ENCODE measurements around the gene HES5.

The HES5 gene

DNA sequence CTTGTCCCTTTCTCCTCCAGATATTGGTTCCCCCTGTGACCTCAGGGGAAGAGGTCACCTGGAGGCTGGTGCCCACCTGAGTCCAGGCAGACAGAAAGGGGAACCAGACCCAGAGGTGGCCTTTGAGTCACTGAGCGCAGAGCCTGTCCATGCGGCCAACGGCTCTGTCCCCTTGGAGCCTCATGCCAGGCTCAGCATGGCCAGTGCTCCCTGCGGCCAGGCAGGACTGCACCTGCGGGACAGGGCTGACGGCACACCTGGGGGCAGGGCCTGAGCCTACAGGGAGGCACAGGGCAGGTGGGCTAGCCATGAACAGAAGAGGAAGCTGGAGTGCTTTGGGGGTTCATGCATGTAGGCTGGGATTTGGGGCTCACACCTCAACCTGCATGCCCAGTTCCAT, 28.8 kb upstream of the HES5 start:
- no peak overlapping the region for H2AFZ ChIP-seq (ENCODE audit: low read depth, low read length)
- no peak overlapping the region for H3K9ac ChIP-seq (ENCODE audit: low read length)
- no peaks in the 10 kb centered on the region for H4K20me1 ChIP-seq (ENCODE audit: insufficient read depth, low read length)
- TF ChIP-seq, protein P1, sequence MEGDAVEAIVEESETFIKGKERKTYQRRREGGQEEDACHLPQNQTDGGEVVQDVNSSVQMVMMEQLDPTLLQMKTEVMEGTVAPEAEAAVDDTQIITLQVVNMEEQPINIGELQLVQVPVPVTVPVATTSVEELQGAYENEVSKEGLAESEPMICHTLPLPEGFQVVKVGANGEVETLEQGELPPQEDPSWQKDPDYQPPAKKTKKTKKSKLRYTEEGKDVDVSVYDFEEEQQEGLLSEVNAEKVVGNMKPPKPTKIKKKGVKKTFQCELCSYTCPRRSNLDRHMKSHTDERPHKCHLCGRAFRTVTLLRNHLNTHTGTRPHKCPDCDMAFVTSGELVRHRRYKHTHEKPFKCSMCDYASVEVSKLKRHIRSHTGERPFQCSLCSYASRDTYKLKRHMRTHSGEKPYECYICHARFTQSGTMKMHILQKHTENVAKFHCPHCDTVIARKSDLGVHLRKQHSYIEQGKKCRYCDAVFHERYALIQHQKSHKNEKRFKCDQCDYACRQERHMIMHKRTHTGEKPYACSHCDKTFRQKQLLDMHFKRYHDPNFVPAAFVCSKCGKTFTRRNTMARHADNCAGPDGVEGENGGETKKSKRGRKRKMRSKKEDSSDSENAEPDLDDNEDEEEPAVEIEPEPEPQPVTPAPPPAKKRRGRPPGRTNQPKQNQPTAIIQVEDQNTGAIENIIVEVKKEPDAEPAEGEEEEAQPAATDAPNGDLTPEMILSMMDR (IDR thresholded peaks at IDR 0.05; ENCODE audit: low read depth, low read length), result no peak
- no peak for TF ChIP-seq EZH2phosphoT487 (IDR thresholded peaks at IDR 0.05; ENCODE audit: low read depth)
- no peaks in the 10 kb centered on the region for H3K27me3 ChIP-seq (ENCODE audit: low read depth, low read length)
- no peak overlapping the region for H3K27ac ChIP-seq (ENCODE audit: low read length)
- H3K9me3 ChIP-seq (ENCODE audit: insufficient read depth, low read length), result no peaks in the 10 kb centered on the region
- H3K79me2 ChIP-seq (ENCODE audit: low read length), result no peaks in the 10 kb centered on the region; the same call in 1 of the 2 replicates
- H3K4me1 ChIP-seq (ENCODE audit: low read length), result peaks cover 32% of the 10 kb centered on the region
- no peak overlapping the region for H3K4me2 ChIP-seq (ENCODE audit: low read length)
- peaks cover 14% of the 10 kb centered on the region for H3K36me3 ChIP-seq (replicated peaks; ENCODE audit: low read depth, low read length)
- no peak overlapping the region for H3K4me3 ChIP-seq (ENCODE audit: low read length)

DNA sequence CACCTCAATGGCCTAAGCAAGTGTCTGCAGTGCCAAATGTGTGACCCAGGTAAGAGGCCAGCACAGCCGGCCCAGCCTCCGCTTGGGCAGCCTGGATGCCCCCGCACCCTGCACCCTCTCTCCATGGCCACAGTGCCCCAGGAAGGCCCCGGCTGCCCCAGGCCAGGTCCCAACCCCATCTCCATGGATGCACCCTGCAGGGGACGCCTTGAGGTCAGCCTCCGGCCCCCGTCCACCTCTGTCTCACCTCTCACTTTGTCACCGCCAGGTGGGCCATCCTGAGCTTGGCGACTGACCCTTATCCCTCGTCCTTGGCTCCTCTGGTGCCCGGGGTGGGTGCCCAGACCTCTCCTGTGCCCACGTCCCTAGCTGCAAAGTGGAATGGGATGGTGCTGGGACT, 28.4 kb upstream of the HES5 start:
- no peaks in the 10 kb centered on the region for H4K20me1 ChIP-seq (ENCODE audit: insufficient read depth, low read length)
- H2AFZ ChIP-seq (ENCODE audit: low read depth, low read length), result no peak overlapping the region
- H3K9me3 ChIP-seq (ENCODE audit: insufficient read depth, low read length), result no peaks in the 10 kb centered on the region
- H3K27ac ChIP-seq (ENCODE audit: low read length), result no peak overlapping the region
- H3K79me2 ChIP-seq (ENCODE audit: low read length), result no peaks in the 10 kb centered on the region; the same call in 1 of the 2 replicates
- H3K4me1 ChIP-seq (ENCODE audit: low read length), result peaks cover 33% of the 10 kb centered on the region
- H3K9ac ChIP-seq (ENCODE audit: low read length), result no peak overlapping the region
- H3K27me3 ChIP-seq (ENCODE audit: low read depth, low read length), result no peaks in the 10 kb centered on the region
- H3K36me3 ChIP-seq (replicated peaks; ENCODE audit: low read depth, low read length), result peaks cover 14% of the 10 kb centered on the region
- 0 out of 2 replicates have a peak overlapping the region, but pooled peaks have one; percentile 99 for H3K4me2 ChIP-seq (ENCODE audit: low read length)
- H3K4me3 ChIP-seq (ENCODE audit: low read length), result no peak overlapping the region
- TF ChIP-seq EZH2phosphoT487 (IDR thresholded peaks at IDR 0.05; ENCODE audit: low read depth), result no peak
- TF ChIP-seq, protein P1 (IDR thresholded peaks at IDR 0.05; ENCODE audit: low read depth, low read length), result no peak

DNA sequence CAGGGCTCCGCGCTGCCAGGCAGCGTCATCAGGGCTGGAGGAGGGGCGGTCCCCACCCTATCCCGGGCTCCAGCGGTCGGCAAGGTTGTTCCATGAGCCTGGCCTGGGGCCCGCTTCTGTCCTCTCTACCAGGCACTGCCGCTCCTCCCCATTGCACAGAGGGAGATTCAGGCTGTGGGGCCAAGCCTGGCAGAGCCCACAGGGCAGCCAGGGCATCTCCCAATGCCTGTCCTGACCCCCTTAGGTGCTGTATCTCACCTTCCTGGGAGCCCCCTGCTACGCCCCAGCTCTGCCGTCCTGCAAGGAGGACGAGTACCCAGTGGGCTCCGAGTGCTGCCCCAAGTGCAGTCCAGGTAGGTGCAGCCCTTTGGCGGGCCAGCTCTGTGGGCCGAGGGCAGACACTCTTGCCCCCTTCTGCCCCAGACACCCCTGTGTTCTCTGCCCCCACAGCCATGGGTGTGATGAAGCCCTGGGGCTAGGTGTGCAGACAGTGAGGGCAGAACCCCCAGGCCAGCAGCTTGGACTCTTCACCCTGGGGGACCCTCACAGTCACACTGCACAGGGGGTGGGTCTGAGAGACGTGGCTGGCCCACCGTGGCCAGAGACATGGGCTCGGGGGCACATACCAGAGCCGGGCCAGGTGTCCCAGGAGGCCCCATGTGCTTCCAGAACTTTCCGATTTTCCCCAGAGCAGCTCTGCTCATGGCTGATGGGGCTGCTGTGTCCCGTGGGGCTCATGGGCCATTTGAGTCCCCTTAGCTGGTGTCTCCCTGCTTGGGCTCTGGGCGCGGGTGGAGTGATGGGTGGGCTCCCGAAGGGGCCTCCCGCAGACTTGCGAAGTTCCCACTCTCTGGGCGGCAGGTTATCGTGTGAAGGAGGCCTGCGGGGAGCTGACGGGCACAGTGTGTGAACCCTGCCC, 27.7 kb upstream of the HES5 start:
- no peaks in the 10 kb centered on the region; the same call in 1 of the 2 replicates for H3K79me2 ChIP-seq (ENCODE audit: low read length)
- H2AFZ ChIP-seq (ENCODE audit: low read depth, low read length), result no peak overlapping the region
- H4K20me1 ChIP-seq (ENCODE audit: insufficient read depth, low read length), result no peaks in the 10 kb centered on the region
- H3K9me3 ChIP-seq (ENCODE audit: insufficient read depth, low read length), result no peaks in the 10 kb centered on the region
- peaks cover 14% of the 10 kb centered on the region for H3K36me3 ChIP-seq (replicated peaks; ENCODE audit: low read depth, low read length)
- peaks cover 33% of the 10 kb centered on the region for H3K4me1 ChIP-seq (ENCODE audit: low read length)
- H3K27ac ChIP-seq (ENCODE audit: low read length), result no peak overlapping the region
- peak overlapping the region; percentile 97 for H3K4me3 ChIP-seq (ENCODE audit: low read length)
- TF ChIP-seq, protein P1 (IDR thresholded peaks at IDR 0.05; ENCODE audit: low read depth, low read length), result no peak
- TF ChIP-seq EZH2phosphoT487 (IDR thresholded peaks at IDR 0.05; ENCODE audit: low read depth), result no peak
- peak overlapping the region; percentile 99 for H3K4me2 ChIP-seq (ENCODE audit: low read length)
- H3K9ac ChIP-seq (ENCODE audit: low read length), result peak overlapping the region; percentile 99
- H3K27me3 ChIP-seq (ENCODE audit: low read depth, low read length), result no peaks in the 10 kb centered on the region

DNA sequence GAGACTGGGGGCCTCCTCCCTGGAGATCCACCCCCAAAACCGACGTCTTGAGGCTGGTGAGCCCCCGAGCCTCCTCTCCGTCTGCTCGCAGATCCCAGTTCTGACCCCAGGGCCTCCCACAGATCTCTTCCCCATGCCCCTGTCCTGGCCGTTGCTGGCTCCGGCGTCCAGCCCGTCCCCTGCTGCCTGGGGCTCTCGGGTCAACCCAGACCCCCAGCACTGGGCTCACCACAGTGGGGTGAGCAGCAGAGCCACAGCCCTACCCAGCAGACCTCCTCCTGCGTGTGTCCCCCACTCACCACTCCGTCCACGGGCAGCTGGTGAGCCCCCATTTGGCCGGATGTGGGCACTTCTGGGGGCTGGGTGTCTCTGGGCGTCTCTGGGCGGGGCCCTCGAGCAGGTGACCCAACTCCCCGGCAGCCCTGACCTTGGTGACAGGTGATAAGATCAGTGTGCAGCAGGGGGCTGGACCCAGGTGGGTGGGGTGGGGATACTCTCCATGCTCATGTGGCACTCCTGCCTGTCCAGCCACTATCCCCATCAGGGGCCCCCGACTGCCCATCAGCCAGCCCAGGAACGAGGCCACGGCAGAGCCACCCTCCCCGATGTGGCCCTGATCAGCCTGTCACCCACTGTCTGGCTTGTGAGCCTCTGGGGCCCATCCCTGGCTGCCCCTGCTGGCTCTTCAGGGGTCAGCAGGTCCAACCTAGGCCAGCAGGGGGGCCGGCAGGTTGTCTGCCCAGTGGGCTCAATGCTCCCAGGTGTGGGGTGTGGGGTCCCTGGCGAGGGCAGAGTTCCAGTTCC, 26.8 kb upstream of the HES5 start:
- Histone ChIP-seq H3K27ac (ENCODE audit: low read length) (peak overlapping the region; percentile 77), H3K27me3 (ENCODE audit: low read depth, low read length) (no peaks in the 10 kb centered on the region), H3K9ac (ENCODE audit: low read length) (peak overlapping the region; percentile 99), H3K4me2 (ENCODE audit: low read length) (peak overlapping the region; percentile 99), H3K36me3 (replicated peaks; ENCODE audit: low read depth, low read length) (peaks cover 14% of the 10 kb centered on the region), H3K79me2 (ENCODE audit: low read length) (no peaks in the 10 kb centered on the region; the same call in 1 of the 2 replicates), H3K4me1 (ENCODE audit: low read length) (peaks cover 33% of the 10 kb centered on the region), H4K20me1 (ENCODE audit: insufficient read depth, low read length) (no peaks in the 10 kb centered on the region), H3K4me3 (ENCODE audit: low read length) (peak overlapping the region; percentile 97), H3K9me3 (ENCODE audit: insufficient read depth, low read length) (no peaks in the 10 kb centered on the region), H2AFZ (ENCODE audit: low read depth, low read length) (no peak overlapping the region; the same call in 1 of the 2 replicates)
- no peak for TF ChIP-seq EZH2phosphoT487 (IDR thresholded peaks at IDR 0.05; ENCODE audit: low read depth)
- TF ChIP-seq, protein P1 (IDR thresholded peaks at IDR 0.05; ENCODE audit: low read depth, low read length), result no peak
